Effector CD8-positive, alpha-beta T cell (primary cell): ENCODE measurements around the gene NNAT.

Experiments
- DNase-seq: peaks from one replicate; lab custom pipeline; 2025; lab: John Stamatoyannopoulos, UW

The NNAT gene

DNA sequence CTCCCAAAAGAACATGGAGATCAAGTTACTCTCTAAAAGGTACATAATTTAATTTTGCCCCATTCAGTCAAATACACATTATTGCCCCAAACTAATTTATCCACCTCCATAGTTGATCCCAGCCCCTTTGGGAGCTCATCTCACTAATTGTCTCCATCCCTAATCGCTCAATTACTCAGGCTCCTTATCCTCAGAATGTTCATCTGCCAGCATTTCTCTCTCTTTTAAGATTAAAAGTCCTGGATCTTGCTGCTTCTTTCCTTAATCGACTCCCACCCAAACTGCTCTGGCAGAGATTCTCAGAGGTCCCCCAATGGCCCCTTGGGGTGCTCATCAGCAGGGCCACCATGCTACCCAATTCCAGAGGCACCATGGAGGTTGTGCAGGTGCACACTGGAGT lies 18.4 kb upstream of the NNAT start:
- DNase-seq, result no peak

DNA sequence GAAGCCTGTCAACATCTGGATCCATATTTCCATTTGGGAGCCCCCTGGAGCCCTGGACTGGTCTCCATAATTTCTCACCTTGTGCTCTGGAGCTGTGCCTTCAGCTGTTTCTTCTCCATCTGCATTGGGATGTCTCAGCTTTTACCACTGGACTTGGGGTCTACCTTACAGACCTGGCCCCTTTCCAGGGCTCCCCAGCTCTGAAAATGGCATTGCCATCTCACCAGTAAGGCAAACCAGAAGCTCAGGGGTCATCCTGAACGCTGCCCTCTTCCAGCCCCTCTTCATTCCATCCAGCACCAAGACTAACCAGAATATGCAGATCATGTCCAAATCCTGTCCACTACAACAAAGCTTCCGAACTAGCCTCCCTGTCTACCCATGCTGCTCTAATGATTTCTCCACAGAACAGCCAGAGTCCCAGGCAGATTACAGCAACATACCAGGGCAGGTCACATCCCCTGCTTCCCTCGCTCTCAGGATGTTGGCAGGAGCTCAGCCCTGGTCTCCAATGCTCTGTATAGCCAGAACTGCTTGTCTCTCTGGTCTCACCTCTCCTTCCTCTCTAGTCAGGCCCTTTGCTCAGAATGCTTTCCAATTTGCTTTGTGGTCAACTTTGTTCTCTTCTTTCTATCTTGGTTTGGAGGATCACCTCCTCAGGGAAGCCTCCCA lies 17.7 kb upstream of the NNAT start:
- DNase-seq, result no peak

DNA sequence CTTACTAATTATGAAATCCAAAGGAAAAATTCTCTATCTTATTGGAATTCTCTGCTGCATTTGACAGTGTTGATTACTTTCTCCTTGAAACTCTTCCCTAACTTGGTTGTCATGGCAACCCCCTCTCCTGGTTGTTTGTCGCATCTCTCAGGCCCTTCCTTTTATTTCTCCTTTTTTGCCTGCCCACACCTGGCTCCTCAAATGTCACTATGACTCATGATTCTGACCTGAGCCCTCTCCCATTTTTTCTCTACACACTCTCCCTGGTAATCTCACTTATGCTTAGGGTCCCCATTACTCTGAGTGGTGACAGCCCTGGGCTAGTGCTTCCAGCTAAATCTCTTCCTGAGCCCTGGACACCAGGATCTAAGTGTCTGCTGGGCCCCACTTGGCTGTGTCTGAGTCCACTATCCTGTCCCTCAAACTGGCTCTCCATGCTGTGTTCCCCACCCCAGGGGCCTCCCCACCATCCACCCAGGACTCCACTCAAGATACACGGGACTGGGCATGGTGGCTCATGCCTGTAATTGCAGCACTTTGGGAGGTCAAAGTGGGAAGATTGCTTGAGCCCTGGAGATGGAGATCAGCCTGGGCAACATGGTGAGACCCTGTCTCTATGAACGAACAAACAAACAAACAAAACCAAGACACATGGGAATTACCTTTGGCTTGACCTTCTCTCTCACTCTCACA lies 16.5 kb upstream of the NNAT start:
- DNase-seq, result no peak

DNA sequence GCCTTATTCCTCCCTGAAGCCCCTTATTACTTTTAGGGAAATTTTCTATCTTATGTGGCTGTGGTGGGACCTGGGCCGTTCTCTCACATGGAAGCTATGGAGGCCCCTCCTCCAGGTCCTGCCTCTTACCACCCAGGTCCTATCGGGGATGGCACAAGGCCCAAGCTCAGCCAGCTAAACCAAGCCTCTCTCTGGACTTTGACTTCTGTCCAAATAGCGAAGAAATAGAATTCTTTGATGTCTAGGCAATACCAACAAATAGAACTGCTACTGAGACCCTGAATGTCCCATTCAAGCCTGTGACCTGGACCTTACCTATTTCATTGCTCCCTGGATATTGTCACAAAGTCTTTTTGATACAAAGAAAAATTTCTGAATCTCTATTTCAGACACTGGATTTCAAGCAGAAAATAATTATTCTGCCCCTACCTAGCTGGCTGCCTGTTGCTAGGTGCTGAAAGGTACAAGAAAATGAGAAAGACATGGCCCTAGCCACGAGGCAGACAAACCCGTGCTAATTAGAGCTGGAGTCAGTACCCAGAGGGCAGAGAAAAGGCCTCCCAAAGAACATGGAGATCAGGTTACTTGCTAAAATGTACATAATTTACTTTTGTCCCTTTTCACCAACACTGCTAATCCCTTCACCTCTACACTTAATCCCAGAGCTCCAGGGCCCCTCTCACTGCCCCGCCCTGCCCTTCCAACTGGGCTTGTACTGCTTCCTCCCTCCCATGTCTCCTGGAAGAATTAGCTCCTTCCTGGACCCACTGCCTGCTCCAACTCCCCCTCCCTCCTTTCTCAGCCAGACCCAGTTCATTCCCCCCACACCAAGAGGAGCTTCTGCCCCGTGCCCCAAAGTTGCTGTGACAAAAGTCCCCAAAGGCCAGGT lies 15.5 kb upstream of the NNAT start:
- no peak for DNase-seq

DNA sequence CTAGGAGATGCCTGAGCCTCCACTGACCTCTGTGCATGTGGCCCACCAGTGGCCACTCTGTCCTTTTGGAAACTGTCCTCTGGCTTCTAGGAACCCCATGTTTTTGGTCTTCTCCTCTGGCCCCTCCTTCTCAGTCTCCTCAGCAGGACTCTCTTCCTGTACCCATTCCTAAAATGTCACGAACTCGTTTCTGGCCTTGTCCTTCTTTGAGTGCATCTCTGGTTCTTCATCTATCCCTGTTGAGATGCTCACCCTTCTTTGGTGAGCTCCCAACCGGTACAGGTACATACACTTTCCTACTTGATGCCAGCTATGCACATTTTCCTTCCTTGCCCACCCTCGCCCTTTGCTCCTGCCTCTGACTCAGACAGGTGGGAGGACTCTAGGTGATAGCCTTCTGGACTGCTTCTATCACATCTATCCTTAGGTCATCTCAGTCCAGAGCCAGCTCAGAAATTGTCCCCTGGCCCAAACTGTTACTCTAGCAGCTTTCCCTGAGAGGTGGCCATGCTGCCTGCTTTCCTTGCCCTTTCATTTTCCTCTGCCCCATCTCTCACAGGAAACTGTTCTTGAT lies 14.8 kb upstream of the NNAT start:
- no peak for DNase-seq

DNA sequence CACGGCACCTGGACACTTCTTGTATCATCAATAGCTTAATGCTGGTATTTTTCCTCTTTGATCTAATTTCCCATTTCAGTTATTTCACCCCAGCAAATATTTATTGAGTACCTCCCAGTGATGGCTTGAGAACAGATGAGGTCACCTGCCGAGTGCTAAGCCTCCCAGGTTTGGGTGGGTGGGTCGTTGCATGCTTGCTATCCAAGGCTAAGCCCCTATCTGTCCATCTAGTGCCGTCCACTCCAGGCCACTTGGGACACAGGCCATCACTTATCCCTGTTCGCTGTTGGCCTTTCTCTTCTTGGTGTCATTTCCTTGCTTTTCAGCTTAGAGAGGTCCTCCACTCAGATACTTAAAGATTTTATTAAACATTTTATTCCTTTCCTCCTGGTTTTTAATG lies 10.8 kb upstream of the NNAT start:
- DNase-seq, result no peak

DNA sequence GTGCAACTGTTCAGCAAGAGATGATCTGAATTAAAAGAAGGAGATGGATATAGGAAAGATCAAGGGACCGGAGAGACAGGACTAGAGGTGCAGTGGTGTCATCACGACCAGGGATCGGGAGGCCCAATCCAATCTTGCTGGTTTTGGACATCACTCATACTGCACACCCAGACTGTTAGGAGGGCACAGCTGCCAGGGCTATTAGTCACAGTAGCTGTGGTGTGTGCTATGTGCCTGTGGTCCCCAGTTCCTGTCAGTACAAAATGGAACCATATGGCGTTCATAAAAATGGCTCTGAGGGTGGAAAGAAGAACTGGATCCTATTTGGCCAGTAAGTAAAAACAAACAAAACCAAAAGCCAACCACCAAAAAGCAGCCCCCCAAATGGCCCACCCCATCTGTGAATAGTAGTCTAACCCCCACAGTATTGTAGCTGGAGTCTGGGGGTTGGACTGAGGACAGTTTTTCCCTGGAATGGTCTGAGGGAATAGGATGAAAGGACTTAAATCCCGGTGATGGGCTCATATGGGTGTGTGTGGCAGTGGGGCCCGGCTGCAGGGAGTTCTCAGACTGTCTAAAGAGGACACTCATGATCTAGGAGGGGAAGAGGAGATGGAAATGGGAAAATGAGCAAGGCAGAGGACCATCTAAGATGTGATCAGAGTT lies 9.3 kb upstream of the NNAT start:
- no peak for DNase-seq

DNA sequence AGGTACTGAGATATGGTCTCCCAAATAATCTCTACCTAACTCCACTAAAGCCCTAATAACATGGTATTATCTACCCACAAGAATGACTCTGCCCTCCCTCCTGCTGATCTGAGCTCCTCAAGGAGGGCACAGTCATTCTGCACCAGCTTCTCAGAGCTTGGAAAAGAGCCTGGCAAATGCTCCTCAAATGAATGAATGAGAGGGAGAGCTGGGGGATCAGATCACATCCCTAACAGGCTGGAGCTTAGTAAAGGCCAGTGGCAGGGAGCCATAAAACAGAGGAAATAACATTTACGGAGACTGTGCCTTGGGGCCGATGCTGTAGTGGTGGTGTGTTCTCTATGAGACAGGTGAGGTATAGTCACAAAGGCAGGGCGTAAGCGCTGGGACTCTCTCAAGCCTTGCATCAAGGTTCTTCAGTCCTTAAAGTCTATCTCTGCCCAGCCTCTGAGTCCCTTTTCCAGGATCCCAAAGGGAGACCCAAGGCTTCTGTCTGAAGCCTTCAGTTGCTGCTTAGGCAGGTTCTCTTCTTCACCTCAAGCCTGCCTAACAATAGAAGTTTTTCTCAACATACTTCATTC lies 7.2 kb upstream of the NNAT start:
- DNase-seq, result no peak

DNA sequence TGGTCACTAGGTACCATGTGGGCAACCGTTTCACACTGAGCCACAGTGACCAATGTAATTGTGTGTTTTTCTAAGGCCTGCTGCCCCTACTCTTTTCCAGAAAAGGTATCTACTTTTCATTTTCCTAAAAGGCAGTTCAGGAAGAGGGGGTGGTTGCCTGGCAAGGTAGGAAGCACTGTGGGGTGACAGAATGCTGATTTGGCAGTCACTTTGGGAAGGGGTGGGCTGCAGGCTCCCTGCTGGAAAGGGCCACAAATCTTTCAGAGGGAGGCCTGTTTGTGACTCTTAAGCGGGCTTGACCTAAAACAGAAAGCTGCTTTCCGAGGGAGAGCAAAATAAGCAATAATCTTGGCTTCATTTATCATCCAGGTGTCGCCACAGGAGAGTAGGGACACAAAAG lies 5.2 kb upstream of the NNAT start:
- no peak for DNase-seq

DNA sequence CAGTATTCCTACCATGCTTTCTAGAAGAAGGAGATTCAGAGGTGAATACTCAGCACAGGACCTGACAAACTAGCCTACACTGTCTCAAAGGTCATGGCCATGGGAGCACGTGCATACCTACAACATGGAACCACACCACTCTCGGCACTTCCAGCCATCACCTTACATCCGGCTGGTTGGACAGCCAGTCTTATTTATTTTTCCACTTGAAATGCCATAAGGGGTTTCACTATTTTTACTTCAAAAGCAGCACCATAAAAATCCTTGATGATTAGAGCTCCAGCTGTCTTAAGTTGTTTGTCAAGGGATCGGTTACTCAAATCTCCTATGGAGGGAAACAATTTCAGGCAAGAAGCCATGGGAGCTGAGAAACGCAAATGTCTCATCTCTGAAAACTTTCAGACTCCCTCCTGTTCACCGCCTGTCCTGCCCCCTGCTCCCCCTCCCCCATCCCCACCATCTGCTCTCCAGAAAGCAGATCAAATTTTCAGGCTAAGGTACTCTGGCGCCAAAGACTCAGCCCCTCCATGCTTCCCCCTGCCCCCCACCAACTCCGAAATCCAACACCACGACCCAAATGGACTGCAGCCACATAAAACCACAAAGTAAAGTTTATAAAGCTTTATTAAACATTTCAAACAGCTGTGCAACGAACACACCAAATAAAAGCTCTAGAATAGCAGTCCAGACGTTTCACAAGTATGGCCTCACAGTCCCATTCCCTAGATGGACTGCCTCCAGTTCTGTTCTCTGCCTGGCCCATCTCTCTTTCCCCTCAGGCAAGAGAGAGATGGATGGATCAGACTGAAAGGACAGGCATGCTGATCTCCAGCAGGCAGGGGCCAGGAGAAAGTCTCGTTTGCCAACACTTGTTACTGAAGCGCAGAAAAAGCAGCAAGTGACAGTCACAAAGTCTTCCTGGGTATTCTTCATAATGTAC lies 4.0 kb upstream of the NNAT start:
- no peak for DNase-seq

DNA sequence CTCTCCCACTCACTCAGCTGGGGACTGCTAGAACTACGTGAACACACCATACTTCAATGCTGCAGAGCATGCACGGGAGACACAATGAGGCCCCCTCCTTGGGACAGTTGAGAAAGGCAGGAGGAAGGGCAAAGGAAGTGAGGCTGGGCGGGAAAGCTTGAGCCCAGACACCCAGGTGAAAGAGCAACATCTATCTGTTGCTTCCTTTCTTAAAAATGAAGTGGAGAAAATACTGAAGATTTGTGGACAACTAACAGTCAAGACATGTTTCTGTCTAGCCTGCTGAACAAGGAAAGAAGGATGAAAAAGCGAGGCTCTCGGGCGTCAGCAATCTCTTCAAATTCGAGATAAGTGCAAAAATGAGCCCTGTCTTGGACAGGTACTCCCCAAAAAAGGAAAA lies 3.0 kb upstream of the NNAT start:
- no peak for DNase-seq

DNA sequence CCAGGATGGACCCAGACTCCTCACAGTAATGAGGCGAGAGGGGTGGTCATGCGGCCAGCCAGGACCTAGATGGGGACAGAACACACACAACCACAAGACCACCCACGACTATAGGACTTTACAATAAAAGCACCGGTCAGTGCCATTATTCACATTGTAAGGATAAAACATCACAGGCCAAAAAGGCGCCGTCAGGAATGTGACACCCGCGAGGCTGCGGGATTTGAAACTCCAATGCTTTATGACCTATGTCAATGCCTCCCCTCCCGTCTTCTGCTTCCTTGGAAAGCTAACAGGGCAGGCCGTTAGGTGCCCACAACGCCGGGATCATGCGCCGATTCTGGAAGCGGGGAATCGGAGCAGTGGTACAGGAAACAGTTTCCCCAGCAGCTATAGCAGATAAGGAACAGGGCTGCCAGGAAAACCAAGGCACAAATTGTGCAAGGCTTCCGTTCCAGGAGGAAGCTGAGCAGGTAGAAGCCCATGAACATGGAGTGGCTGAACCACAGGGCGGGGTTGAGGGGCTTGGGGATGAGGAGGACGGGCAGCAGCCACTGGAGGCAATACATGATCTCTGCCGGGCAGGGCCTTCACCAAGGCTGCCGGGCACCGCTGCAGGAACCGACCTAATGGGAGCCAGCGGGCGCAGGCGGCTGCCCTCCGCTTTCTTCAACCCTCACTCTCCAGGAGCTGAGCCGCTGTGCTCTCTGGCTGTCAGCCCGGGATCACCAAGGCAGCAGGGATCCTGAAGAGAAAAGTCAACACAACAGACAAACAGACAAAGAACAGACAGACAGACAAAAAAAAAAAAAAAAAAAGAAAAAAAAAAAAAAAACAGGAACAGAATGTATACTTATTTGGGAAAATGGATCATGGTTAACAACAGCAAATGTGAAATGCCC lies 2.2 kb upstream of the NNAT start:
- DNase-seq, result no peak

DNA sequence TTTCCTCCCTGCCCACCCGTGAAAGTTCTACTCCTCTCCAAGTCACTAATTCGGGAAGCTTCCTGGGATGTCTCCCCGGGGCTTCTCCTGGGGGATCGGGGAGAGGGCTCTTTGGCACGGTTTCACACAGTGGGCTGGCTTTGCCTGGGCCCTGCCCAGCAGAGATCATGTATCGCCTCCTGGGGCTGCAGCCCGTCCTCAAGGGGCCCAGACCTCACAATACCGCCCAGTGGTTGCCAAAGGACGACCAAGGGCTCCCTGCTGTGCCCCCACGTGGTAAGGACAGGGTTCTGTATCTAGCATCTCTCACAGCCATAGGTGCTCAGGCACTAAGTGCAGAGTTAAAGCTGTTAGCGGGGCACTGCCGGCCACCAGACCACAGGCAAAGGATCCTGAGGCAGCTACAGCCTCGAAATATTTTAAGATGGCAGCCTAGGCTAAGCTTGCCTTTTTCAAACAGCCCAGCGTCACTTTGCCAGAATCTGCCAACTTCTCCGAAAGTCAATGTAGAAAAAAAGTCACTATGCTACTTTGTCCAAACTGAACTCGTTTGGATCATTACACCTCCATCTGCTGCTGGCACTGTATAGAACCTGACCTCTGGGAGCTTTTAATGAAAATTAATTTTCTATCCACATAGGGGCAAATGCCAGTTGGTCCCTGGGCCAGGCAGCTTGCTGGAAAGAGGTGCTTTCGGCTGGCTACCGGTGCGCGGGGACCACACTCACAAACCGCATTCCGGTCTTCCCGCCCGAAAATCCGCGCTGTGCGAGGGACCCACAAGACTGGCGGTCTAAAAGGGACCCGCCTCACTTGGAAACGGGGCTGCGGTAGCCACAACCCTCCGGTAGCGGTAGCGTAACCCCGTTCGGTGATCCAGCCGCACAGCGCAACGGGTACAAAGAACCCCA lies 1.3 kb upstream of the NNAT start:
- no peak for DNase-seq

DNA sequence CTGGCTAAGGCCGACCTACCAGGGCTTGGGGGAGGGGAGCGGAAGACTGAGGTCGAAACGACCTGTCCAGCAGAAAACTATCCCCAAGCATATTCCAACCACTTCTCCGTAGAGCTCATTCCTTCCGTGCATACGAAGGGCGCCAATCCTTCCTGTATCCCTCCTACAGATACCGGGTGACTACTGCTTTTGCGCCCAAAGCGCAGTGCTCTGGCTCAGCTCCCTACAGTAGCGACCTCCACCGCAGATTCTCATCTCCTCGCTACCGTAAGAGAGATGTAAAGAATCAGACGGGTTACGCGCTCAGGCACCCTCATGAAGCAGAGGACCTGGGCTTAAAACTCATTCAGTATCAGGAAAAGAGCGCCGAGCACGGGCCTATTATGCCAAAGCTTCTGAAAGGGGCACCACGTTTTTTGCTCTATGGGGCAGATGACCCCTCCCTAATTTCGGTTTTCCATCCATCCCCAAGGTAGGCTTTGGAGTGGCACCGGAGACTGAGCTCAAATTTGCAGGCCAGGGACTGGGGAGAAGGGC lies 563 bp upstream of the NNAT start:
- DNase-seq, result no peak

DNA sequence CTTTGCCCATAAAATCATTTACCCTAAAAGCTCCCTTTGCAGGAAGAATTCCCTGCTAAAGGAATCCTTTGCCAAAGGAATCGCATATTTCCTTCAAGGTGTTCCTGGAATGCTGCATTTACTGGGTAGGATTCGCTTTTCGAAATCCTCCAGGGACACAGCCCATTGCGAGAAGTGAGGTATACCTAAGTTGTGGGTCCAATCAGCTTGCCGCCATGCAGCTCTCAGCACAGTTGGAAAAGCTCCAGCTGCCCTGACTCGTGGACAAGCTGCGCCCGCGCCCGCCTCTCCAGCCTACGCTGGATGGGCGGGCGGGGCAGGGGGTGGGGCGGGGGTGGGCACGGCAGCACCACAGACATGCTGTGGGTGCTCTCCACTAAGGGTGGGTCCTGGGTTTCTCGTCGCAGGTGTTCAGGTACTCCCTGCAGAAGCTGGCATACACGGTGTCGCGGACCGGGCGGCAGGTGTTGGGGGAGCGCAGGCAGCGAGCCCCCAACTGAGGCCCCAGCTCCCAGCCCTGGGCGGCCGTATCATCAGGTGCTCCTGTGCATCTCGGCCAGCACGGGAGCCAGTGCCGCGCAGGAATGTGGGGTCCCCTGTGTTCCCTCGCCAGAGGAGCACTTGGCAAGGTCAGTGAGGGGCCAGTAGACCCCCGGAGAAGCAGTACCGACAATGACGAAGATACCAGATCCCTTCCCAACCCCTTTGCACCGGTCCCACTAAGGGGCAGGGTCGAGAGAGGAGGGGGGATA lies 1.4 kb downstream of the NNAT start:
- no peak for DNase-seq

DNA sequence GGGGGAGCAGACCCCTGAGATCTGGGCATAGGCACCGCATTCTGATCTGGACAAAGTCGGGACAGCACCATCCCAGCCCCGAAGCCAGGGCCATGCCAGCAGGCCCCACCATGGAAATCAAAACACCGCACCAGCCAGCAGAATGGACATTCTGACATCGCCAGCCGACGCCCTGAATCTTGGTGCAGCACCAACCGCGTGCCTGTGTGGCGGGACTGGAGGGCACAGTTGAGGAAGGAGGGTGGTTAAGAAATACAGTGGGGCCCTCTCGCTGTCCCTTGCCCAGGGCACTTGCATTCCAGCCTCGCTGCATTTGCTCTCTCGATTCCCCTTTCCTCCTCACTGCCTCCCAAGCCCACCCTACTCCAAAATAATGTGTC lies 2.0 kb downstream of the NNAT start:
- DNase-seq, result no peak

DNA sequence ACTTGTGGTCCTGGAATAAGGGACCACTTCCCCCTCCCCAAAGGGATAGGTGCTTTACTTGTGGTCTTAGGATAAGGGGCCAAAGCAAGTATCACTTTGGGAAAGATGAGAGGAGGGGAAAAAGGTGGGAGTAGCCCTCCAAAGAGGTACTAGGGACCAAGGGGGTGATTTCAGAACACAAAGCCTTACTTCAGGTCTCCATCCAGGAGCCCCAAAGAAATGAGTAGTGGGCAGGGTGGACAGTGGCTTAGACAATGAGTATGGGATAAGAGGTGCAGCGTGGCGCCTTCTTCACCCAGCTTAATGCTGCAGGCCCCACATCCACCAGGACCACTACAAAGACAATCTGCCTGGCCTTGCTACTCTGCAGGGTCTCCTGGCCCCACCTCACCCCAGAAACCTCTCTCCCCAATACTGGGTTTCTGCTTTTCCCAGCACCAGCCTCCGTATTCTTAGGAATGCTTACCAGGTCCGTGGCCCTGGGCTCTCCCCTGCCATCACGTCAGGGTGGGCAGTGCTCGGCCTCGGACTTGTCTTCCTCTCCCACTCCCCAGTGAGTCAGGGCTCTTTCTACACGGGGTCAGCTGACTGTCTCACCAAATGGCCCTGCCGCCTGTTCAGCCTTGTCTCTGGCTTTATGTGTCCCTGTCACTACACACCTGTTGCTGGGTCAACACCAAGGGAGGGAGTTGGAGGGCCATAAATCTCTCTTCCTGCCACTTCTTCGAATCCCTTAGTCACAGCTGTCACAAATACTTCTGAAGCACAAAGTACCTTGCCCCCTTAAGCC lies 3.1 kb downstream of the NNAT start:
- DNase-seq, result no peak
